NCI-H2107 treated with DMSO at 0.1 percent for 48 hours (cell line): ENCODE measurements around the gene TTLL4.
"Not testable (repeated sequence)": the region's sequence is repeated elsewhere in the genome, so short reads cannot be mapped to it uniquely, and the experiment has no call there.

Experiments
- DNase-seq: peaks from one replicate; lab custom pipeline; 2025; ENCODE audit not compliant: unreplicated experiment; lab: John Stamatoyannopoulos, UW

The TTLL4 gene

GRCh38 chr2:218745160-218745558 is 34.5 kb downstream of the TTLL4 start:
- no peak for DNase-seq

DNA sequence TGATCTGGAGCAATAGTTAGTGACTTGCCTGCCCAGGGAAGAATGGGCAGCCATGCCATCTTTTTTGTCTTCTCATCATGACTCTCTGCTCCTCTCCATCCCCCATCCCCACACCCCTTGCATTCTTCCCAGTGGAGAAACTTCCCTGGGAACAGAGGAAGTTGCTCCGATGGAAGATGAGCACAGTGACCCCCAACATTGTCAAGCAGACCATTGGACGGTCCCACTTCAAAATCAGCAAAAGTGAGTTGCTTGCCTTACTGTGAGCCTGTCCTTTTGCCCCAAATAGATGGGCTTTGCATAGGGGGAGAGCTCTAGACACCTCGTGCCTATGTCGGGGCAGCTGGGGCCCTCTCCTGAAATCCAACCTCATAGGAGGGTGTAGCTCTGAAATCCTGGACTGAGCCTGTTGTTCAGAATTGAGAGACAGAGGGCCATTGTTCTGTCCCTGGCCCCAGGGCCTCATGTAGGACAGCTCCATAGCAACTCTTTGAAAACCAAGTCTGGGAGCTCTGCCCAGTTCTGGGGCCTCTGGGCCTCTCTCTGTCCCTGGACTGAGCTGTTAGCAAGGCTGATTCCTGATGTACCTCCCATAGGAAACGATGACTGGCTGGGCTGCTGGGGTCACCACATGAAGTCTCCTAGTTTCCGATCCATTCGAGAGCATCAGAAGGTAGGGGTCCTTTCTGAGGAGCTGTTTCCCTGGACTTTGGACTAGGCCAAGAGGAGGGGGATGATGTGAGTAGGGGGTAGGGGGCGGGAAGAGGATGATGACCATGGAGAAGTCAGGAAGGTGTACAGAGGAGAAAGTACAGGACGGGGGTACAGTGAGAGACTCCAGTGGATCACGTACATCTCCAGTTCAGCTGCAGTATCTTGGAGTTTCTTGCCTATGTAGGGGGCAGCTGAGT is 35.2 kb downstream of the TTLL4 start:
- no peak for DNase-seq

- DNase-seq, result no peak
These were observed 35.8 kb downstream of the TTLL4 start for GRCh38 chr2:218746470-218746795.

DNA sequence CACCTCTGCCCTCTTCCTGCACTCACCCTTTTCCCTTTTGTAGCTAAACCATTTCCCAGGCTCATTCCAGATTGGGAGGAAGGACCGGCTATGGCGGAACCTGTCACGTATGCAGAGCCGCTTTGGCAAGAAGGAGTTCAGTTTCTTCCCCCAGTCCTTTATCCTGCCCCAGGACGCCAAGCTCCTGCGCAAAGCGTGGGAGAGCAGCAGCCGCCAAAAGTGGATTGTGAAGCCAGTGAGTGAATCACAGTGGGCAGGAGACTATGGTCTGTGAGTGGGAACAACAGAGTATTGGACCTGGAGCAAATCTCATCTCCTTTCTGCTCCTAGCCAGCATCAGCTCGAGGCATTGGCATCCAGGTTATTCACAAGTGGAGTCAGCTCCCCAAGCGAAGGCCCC is 36.3 kb downstream of the TTLL4 start:
- DNase-seq, result no peak

DNA sequence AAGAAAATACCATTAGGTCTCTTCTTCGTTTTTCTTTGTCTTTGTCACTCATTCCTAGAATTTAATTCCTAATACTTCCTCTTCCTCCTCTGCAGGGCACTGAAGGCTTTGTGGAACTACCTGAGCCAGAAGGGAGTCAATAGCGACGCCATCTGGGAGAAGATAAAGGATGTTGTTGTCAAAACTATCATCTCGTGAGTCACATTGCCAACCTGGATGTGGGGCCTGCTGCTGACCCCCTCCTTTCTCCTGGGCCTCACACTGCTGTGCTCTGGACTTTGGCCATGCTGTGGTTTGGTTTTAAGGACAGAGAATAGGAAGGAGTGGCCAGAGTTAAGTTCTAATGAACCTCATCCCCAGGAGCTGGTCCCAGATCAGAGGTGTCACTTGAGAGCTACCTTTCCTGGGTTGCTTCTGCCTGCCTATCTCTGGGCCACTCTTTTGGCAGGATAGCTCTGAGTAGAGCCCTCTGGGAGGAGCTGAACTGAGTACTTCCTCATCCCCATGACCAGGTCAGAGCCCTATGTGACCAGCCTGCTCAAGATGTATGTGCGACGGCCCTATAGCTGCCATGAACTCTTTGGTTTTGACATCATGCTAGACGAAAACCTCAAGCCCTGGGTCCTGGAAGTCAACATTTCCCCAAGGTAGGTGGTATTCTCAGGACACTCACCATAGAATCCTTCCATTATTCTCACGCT is 38.3 kb downstream of the TTLL4 start:
- DNase-seq, result no peak

GRCh38 chr2:218754201-218754600 is 43.6 kb downstream of the TTLL4 start:
- no peak for DNase-seq

GRCh38 chr2:218754781-218755180 is 44.1 kb downstream of the TTLL4 start:
- no peak for DNase-seq

DNA sequence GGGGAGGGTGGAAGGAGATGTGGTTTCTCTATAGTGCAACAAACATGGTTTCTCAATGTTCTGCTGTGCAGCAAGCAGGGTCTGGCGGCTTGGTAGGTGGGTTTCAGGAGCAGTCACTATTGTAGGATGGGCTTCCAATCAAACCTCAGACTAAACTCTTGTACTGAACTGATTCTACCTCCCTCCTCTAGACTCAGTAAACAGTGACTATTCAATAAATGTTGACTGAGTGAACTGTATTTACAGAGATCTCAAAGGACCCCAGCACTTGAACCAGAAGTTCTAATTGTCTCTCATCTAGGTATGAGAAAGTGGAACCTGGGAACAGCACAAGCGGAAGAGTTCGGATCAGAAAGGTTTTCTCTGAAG is 44.5 kb downstream of the TTLL4 start:
- no peak for DNase-seq

- no peak for DNase-seq
These were observed 45.2 kb downstream of the TTLL4 start for GRCh38 chr2:218755567-218756404.

DNA sequence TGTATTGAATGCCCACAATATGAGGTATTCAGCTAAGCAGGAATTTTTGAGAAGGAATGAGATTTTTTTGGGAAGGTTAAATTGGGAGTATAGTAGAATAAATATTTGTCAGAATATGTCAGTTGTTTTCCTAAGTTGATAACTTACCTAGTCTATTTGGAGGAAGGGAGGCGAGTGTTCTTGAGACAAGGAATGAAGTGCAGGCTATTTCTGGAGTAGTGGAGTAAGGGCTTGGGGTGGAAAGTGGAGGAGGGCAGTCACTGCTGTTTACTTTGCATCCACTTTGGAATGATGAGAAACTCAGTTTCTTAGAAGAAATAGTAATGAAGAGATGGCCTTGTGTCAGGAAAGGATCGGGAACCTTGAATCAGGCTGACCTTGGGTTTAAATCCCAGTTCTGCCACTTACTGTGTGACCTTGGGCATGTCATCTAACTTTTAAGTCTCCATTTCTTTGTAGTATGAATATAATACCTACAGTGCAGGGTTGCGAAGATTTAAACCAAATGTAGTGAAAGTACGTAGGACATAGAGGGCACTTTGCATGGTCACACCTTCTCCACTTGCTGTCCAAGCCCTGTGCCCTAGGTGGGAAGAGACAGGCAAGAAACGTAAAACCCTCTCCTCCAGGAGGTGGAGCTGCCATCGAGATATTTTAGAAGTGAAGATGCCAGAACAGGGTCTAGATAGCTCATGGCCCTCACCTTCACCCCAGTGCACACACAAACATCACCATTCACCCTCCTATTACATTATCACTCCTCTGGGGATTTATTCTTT is 46.2 kb downstream of the TTLL4 start:
- DNase-seq, result no peak

GRCh38 chr2:218761795-218762194 is 51.2 kb downstream of the TTLL4 start:
- no peak for DNase-seq

DNA sequence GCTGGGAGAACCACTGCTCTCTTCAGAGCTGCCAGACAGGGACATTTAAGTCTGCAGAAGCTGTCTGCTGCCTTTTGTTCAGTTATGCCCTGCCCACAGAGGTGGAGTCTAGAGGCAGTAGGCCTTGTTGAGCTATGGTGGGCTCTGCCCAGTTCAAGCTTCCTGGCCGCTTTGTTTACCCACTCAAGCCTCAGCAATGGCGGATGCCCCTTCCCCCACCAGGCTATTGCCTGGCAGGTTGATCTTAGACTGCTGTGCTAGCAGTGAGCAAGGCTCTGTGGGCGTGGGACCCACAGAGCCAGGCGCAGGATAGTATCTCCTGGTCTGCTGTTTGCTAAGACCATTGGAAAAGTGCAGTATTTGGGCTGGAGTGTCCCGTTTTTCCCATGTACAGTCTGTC is 62.1 kb downstream of the TTLL4 start:
- not testable (repeated sequence) for DNase-seq

DNA sequence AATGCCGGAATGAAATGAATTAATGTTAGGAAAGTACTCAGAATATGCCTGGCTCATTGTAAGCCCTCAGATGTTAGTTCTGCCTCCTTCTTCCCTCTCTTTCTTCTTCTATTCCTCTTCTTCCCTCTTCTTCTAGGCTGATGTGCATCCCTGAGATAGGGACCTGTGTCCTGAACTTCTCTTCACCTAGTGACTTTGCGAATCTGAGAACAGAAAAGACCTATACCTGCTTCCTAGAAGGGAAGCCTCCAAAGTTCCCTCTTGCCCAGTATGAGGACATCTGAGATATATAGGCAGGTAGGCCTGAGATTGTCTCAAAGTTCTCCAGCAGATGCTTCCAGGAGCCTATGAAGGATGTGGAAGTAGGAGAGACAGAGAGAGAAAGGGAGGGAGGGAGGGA is 63.2 kb downstream of the TTLL4 start:
- no peak for DNase-seq

GRCh38 chr2:218776488-218776887 is 65.9 kb downstream of the TTLL4 start:
- DNase-seq, result no peak

DNA sequence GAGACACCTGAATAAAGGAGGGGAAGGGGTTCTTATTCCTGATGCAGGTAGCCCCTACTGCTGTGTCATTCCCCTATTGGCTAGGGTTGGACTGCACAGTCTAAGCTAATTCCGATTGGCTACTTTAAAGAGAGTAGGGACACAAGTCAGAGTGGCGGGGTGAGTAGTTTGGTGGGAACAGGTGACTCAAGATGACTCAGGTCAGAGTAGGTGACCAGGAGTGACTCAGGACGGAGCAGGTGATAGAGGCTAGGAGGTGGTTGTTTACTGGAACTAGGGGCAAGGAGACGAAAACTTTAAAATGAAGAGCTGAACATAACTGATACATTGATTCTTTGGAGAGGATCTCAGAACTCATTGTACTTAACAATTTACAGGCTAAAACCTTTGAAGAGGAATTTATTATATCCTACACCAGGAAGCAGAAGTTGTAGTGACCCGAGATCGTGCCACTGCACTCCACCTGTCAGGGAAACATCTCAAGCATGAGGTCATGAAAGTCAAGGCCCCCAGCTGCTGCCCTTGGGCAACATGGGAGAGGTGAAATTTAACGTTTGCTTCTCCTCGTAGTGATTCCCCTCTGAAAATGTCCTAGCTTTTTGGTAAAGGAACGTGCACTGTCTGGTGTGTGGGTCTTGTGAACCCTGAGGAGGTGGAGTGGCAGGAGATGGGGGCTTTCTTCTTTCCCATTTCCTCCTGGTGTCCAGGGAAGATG is 66.8 kb downstream of the TTLL4 start:
- DNase-seq, result no peak

DNA sequence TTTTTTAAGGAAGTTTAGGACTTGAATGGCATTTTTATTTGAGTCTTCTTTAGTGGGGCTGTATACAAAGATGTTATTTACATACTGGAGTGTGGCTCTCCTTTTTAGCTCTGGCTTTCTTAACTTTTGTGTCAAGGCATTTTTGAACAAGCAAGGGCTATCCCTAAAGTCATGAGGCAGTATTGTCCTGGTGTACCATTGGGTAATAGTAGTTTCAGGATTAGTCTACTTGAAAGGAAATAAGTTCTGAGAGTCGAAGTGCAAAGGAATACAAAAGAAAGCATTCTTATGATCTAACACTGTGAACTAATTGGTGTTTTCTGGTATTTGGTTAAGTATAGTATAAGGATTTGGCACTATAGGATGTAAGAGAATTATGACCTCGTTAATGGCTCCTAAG is 69.4 kb downstream of the TTLL4 start:
- DNase-seq, result no peak

DNA sequence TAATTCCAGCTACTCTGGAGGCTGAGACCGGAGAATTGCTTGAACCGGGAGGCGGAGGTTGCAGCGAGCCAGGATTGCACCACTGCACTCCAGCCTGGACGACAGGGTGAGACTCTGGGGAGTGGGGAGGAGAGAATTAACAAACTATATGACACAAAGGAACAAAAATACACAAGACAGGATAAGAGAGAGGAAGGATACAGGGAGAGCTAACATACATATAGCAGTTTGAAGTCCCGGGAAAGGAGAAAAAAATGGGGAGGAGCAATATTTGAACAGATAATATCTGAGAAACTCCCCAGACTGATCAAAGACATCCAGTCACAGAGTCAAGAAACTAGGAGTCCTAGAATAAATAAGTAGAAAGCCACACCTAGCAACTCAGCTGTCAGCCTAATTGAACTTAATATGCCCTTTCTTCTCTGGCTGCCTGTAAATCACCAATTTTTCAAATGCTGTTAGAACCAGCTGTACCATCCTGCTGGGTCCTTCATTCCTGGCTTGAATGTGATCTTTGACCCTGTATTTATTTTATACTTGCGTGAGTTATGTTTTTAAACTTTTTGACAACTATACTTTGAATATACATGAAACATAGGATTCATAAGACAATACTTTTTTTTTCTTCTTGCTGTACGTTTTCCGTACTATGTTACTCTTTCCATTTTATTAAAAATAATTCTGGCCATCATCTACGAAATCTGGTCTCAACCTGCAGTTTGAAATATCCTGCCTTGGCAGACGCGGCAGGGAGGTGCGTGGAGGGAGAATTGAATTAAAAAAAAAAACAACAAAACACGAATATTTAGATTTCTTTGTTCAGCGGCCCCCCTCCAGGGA is 70.4 kb downstream of the TTLL4 start:
- no peak for DNase-seq

- no peak for DNase-seq
These were observed 71.3 kb downstream of the TTLL4 start, which contains the start of gene CYP27A1 for GRCh38 chr2:218781691-218782527. TSS of gene CYP27A1 (plus strand) at chr2:218782147. CDS start at chr2:218782183, 36 bp downstream.

- no peak for DNase-seq
These were observed 71.9 kb downstream of the TTLL4 start for GRCh38 chr2:218782528-218782844.
